ENCODE measurements around the gene CSGALNACT2. TPM values are rescaled to one million over a fixed set of nuclear protein-coding genes. Genes with fewer than 3 reads are reported as not detected.

The CSGALNACT2 gene
- total and polyA plus RNA-seq, 10 of the 15 experiments (the other 5 are each of a cell fraction or from before 2014, with no cell fraction given) = 2.5 to 12.6 (median 8.7) TPM

DNA sequence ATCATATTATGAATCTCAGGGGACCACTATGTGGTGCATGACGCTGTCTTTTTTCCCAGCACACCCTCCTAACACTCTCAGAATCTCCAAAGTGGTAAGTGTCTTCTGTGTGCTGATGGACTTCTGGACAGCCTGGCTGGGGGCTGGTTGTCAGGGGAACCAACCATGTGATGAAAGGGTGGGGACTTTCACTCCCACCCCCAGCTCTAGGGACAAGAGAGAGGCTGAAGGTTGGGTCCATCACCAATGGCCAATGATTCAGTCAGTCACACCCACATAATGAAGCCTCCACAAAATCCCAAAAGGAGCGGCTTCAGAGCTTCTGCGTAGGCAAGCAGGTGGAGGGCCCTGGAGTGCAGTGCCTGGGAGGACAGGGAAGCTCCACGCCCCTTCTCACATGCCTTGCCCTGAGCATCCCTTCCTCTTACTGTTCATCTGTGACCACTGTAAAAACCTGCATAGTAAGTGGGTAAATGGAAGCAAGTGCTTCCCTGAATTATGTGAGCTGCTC lies 84.0 kb downstream of the CSGALNACT2 start:
- ChIA-PET RAD21 (ENCODE audit: unreplicated experiment) (interaction anchor here (1.6 to 2.6 kb wide), 2 partner anchors 33 kb away, joined by 11 to 14 read pairs; no protein-coding TSS in a partner anchor), CTCF (interaction anchor here (0.7 to 5.9 kb wide), 5 partner anchors 12 to 47 kb away, joined by 3 to 43 read pairs (median 9); no protein-coding TSS in a partner anchor)
- no TSS peak for BruUV-seq (replicated peaks)

More for the DNA sequence above, 84.0 kb downstream of the CSGALNACT2 start:
- Histone ChIP-seq H3K27me3 (replicated peaks in 1 of 2; ENCODE audit: control insufficient read depth in 2 of 2, insufficient read depth in 2 of 2, low read length in 1 of 2) (peaks cover 0 to 1% of the 10 kb centered on the region in 2 experiments; a peak in 1 of 4 replicates), H3K9me3 (replicated peaks; ENCODE audit: control insufficient read depth, insufficient read depth, low read length) (no peaks in the 10 kb centered on the region), H2AFZ (ENCODE audit: control insufficient read depth, low read depth, low read length) (no peak overlapping the region), H3K9ac (ENCODE audit: control insufficient read depth, insufficient read depth, low read length) (no peak overlapping the region), H3K4me1 (ENCODE audit: control insufficient read depth, insufficient read depth, low read length) (peaks cover 8% of the 10 kb centered on the region), H3K4me3 (no peak overlapping the region), H3K36me3 (ENCODE audit: control insufficient read depth in 2 of 2, insufficient read depth in 2 of 2, low read length in 1 of 2) (no peaks in the 10 kb centered on the region), H3K4me2 (ENCODE audit: control insufficient read depth, insufficient read depth) (no peak overlapping the region), H4K20me1 (ENCODE audit: control insufficient read depth, insufficient read depth) (no peaks in the 10 kb centered on the region), H3K27ac (ENCODE audit: control insufficient read depth, insufficient read depth) (no peak overlapping the region), H3K79me2 (ENCODE audit: control insufficient read depth, insufficient read depth, low read length) (no peaks in the 10 kb centered on the region)
- SMC1A ChIA-PET (ENCODE audit: uncharacterized antibody, unreplicated experiment) = interaction anchor here (1.1 to 3.3 kb wide), 5 partner anchors 12 to 36 kb away, joined by 3 to 17 read pairs (median 3); no protein-coding TSS in a partner anchor
- TF ChIP-seq, protein P1, sequence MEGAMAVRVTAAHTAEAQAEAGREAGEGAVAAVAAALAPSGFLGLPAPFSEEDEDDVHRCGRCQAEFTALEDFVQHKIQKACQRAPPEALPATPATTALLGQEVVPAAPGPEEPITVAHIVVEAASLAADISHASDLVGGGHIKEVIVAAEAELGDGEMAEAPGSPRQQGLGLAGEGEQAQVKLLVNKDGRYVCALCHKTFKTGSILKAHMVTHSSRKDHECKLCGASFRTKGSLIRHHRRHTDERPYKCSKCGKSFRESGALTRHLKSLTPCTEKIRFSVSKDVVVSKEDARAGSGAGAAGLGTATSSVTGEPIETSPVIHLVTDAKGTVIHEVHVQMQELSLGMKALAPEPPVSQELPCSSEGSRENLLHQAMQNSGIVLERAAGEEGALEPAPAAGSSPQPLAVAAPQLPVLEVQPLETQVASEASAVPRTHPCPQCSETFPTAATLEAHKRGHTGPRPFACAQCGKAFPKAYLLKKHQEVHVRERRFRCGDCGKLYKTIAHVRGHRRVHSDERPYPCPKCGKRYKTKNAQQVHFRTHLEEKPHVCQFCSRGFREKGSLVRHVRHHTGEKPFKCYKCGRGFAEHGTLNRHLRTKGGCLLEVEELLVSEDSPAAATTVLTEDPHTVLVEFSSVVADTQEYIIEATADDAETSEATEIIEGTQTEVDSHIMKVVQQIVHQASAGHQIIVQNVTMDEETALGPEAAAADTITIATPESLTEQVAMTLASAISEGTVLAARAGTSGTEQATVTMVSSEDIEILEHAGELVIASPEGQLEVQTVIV (IDR thresholded peaks at IDR 0.05; ENCODE audit: borderline replicate concordance, partially characterized antibody) = no peak
- no peak for TF ChIP-seq EZH2 (IDR thresholded peaks at IDR 0.05; ENCODE audit: borderline replicate concordance, control insufficient read depth, low read depth, low read length)
- TF ChIP-seq POU2F2 (IDR thresholded peaks at IDR 0.05; ENCODE audit: borderline replicate concordance, low read depth, low read length) = no peak
- TF ChIP-seq, protein P2, sequence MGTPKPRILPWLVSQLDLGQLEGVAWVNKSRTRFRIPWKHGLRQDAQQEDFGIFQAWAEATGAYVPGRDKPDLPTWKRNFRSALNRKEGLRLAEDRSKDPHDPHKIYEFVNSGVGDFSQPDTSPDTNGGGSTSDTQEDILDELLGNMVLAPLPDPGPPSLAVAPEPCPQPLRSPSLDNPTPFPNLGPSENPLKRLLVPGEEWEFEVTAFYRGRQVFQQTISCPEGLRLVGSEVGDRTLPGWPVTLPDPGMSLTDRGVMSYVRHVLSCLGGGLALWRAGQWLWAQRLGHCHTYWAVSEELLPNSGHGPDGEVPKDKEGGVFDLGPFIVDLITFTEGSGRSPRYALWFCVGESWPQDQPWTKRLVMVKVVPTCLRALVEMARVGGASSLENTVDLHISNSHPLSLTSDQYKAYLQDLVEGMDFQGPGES (IDR thresholded peaks at IDR 0.05) = no peak
- TF ChIP-seq PAX8 (IDR thresholded peaks at IDR 0.05) = no peak
- TF ChIP-seq RELA (IDR thresholded peaks at IDR 0.05; ENCODE audit: borderline replicate concordance, partially characterized antibody) = no peak
- TF ChIP-seq, protein P3, sequence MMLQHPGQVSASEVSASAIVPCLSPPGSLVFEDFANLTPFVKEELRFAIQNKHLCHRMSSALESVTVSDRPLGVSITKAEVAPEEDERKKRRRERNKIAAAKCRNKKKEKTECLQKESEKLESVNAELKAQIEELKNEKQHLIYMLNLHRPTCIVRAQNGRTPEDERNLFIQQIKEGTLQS (IDR thresholded peaks at IDR 0.05; ENCODE audit: borderline replicate concordance, extremely low read depth, low read depth, low read length) = no peak
- TF ChIP-seq, protein P4, sequence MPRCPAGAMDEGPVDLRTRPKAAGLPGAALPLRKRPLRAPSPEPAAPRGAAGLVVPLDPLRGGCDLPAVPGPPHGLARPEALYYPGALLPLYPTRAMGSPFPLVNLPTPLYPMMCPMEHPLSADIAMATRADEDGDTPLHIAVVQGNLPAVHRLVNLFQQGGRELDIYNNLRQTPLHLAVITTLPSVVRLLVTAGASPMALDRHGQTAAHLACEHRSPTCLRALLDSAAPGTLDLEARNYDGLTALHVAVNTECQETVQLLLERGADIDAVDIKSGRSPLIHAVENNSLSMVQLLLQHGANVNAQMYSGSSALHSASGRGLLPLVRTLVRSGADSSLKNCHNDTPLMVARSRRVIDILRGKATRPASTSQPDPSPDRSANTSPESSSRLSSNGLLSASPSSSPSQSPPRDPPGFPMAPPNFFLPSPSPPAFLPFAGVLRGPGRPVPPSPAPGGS (IDR thresholded peaks at IDR 0.05; ENCODE audit: borderline replicate concordance, insufficient read depth, low read depth, low read length, poor library complexity, severe bottlenecking) = no peak
- no peak for TF ChIP-seq RAD51 (IDR thresholded peaks at IDR 0.05)
- TF ChIP-seq NFXL1 (IDR thresholded peaks at IDR 0.05; ENCODE audit: borderline replicate concordance) = no peak
- no peak for TF ChIP-seq MXI1 (IDR thresholded peaks at IDR 0.05; ENCODE audit: low read depth, low read length)
- TF ChIP-seq TCF7 (IDR thresholded peaks at IDR 0.05; ENCODE audit: borderline replicate concordance) = no peak
- no peak for TF ChIP-seq ATF7 (IDR thresholded peaks at IDR 0.05; ENCODE audit: low read depth)
- TF ChIP-seq WRNIP1 (IDR thresholded peaks at IDR 0.05; ENCODE audit: borderline replicate concordance, low read depth, low read length) = no peak
- no peak for TF ChIP-seq SUPT20H (IDR thresholded peaks at IDR 0.05; ENCODE audit: borderline replicate concordance, control insufficient read depth, low read depth, low read length)
- intact Hi-C loops (cut with micrococcal nuclease; ENCODE audit: unreplicated experiment) (no loop called here), in situ Hi-C loops (cut with MboI) (loop anchor here (25.0 kb wide), 1 partner anchor 140 kb away; the partner anchor contains the start of gene FXYD4)
- FAIRE-seq = no peak
- DNase-seq (ENCODE audit: low read depth, low spot score) = no peak
- WGBS (ENCODE audit: insufficient coverage, insufficient replicate concordance, low lambda C conversion rate, missing lambda C conversion rate) = 53% methylated on average over 4 of the region's 4 CpGs
- ATAC-seq = no peak
- POLR2A ChIA-PET = interaction anchor here (1.2 to 1.4 kb wide), 2 partner anchors 10 to 13 kb away, joined by 3 to 4 read pairs; no protein-coding TSS in a partner anchor
